HG02759 (cell line): Measurements from ENCODE around the gene GLYAT.

Experiments used
- ATAC-seq: cut with Tn5 transposase; IDR thresholded peaks from one replicate; pipeline ENCODE4 v1.9.1; 2021; ENCODE audit warnings: mild to moderate bottlenecking, moderate library complexity; ENCODE audit not compliant: unreplicated experiment

Gene GLYAT

GRCh38 chr11:58731819-58732218 lies at the start of gene GLYAT:
GLYAT (minus strand) TSS chr11:58731943; CDS start chr11:58724496, 7,447 bp downstream.
- ATAC-seq: no peak

GRCh38 chr11:58781345-58781744 lies 49.6 kb upstream of the GLYAT start:
- no peak for ATAC-seq

GRCh38 chr11:58780578-58780977 lies 48.8 kb upstream of the GLYAT start:
- no peak for ATAC-seq

- no peak for ATAC-seq
Measured at GRCh38 chr11:58776891-58777710, 45.4 kb upstream of the GLYAT start.

GRCh38 chr11:58775066-58775708 lies 43.4 kb upstream of the GLYAT start:
- no peak for ATAC-seq

GRCh38 chr11:58774164-58774593 lies 42.4 kb upstream of the GLYAT start:
- no peak for ATAC-seq

GRCh38 chr11:58773337-58773736 lies 41.6 kb upstream of the GLYAT start:
- ATAC-seq: no peak

GRCh38 chr11:58772329-58773285 lies 40.9 kb upstream of the GLYAT start:
- no peak for ATAC-seq

- ATAC-seq: no peak
Measured at GRCh38 chr11:58771458-58771855, 39.7 kb upstream of the GLYAT start.

GRCh38 chr11:58770627-58771457 lies 39.1 kb upstream of the GLYAT start:
- ATAC-seq: no peak

- no peak for ATAC-seq
Measured at GRCh38 chr11:58770166-58770565, 38.4 kb upstream of the GLYAT start.

- ATAC-seq: no peak
Measured at GRCh38 chr11:58769308-58769707, 37.6 kb upstream of the GLYAT start.

- ATAC-seq: no peak
Measured at GRCh38 chr11:58768137-58768536, 36.4 kb upstream of the GLYAT start.

- no peak for ATAC-seq
Measured at GRCh38 chr11:58765078-58765477, 33.3 kb upstream of the GLYAT start.

GRCh38 chr11:58763120-58763490 lies 31.4 kb upstream of the GLYAT start:
- no peak for ATAC-seq

- no peak for ATAC-seq
Measured at GRCh38 chr11:58762284-58763119, 30.8 kb upstream of the GLYAT start.

GRCh38 chr11:58757439-58757838 lies 25.7 kb upstream of the GLYAT start:
- no peak for ATAC-seq

- no peak for ATAC-seq
Measured at GRCh38 chr11:58745705-58746364, 14.1 kb upstream of the GLYAT start.
